Smooth muscle cell (in vitro differentiated cells): ENCODE measurements around the gene SPOPL. TPM values are rescaled to one million over a fixed set of nuclear protein-coding genes. Genes with fewer than 3 reads are reported as not detected.
"Not testable (repeated sequence)": the region's sequence is repeated elsewhere in the genome, so short reads cannot be mapped to it uniquely, and the experiment has no call there.

Experiments used
- DNase-seq: peaks from one replicate; lab custom pipeline; 2025; ENCODE audit not compliant: unreplicated experiment; lab: John Stamatoyannopoulos, UW
- H2AFZ ChIP-seq: fragments of 200-600 bp; sonication (generic); 2 replicates; pipeline ENCODE4 v1.6.0; 2016; ENCODE audit warnings: antibody characterized with exemption, low read depth, mild to moderate bottlenecking
- H3F3A ChIP-seq: fragments of 200-600 bp; sonication (generic); 2 replicates; pipeline ENCODE4 v1.6.0; 2017; ENCODE audit warnings: antibody characterized with exemption, low read depth
- H3K27ac ChIP-seq: fragments of 200-600 bp; sonication (generic); 2 replicates; pipeline ENCODE4 v1.5.1; 2016; ENCODE audit warnings: low read depth, mild to moderate bottlenecking
- H3K27me3 ChIP-seq: fragments of 200-600 bp; sonication (generic); 2 replicates; pipeline ENCODE4 v1.6.1; 2016; ENCODE audit warnings: low read depth, mild to moderate bottlenecking
- H3K36me3 ChIP-seq: fragments of 200-600 bp; sonication (generic); 2 replicates; pipeline ENCODE4 v1.5.1; 2016; ENCODE audit warnings: low read depth
- H3K4me1 ChIP-seq: fragments of 200-600 bp; sonication (generic); 2 replicates; pipeline ENCODE4 v1.5.1; 2016; ENCODE audit warnings: low read depth
- H3K4me2 ChIP-seq: fragments of 200-600 bp; sonication (generic); 2 replicates; pipeline ENCODE4 v1.6.0; 2016; ENCODE audit warnings: mild to moderate bottlenecking
- H3K4me3 ChIP-seq: fragments of 200-600 bp; sonication (generic); 2 replicates; pipeline ENCODE4 v1.5.1; 2016; ENCODE audit warnings: mild to moderate bottlenecking
- H3K79me2 ChIP-seq: fragments of 200-600 bp; sonication (generic); 2 replicates; pipeline ENCODE4 v1.6.0; 2016; ENCODE audit warnings: low read depth, mild to moderate bottlenecking
- H3K9ac ChIP-seq: fragments of 200-600 bp; sonication (generic); 2 replicates; pipeline ENCODE4 v1.6.0; 2016; ENCODE audit warnings: low read depth
- H3K9me3 ChIP-seq: fragments of 200-600 bp; sonication (generic); replicated peaks from 2 replicates; pipeline ENCODE4 v1.5.1; 2016; ENCODE audit warnings: low read depth
- H4K20me1 ChIP-seq: fragments of 200-600 bp; sonication (generic); 2 replicates; pipeline ENCODE4 v1.6.0; 2016; ENCODE audit warnings: low read depth
- WGBS: methylation state at CpG from one replicate; pipeline ENCODE4 v1.1.7; 2016; ENCODE audit warnings: low lambda C conversion rate; 5-methylcytosine and 5-hydroxymethylcytosine counted together
- polyA plus RNA-seq: library from polyadenylated mRNA; unstranded; fragments of >200 nt; fragmentation: Nextera tagmentation; extraction: Ambion mirVana; gene quantifications from 2 replicates; pipeline ENCODE4 v1.2.1, GENCODE V29; 2016
- total RNA-seq: library from RNA; depleted of rRNA; stranded (reverse); fragments of >200 nt; gene quantifications from 2 replicates; pipeline ENCODE4 v1.2.3, GENCODE V29; 2014
- TF ChIP-seq, protein P1 (sequence below): fragments of 200-600 bp; sonication (generic); IDR thresholded peaks from 2 replicates; pipeline ENCODE4 v1.5.1; 2017; ENCODE audit warnings: borderline replicate concordance, mild to moderate bottlenecking, antibody characterized with exemption; ENCODE audit not compliant: insufficient read depth, poor library complexity, severe bottlenecking

SPOPL gene
- total and polyA plus RNA-seq, 2 experiments from 2014 or later = 3.7 to 27.7 TPM

DNA sequence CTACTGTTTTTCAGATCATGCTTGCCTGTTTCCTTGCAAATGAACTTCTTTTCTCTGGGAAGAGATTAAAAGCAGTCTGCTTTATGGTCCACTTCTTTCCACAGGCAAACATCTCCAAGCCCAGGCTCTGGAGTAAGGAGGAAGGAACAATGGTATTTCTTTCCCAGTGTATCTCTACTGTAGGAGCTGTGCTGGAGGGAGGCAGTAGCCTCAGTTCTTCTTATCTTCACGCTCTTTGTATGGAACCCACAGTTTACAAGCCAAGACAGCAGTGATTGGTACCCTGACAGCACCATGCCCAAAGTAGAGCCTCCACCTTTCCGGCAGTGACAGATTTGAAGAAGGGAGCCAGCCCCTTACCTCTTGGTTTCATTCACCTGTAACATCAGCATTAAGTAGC lies 35.2 kb downstream of the SPOPL start:
- 91% methylated on average over 2 of the region's 2 CpGs for WGBS
- no peak for DNase-seq
- TF ChIP-seq, protein P1, sequence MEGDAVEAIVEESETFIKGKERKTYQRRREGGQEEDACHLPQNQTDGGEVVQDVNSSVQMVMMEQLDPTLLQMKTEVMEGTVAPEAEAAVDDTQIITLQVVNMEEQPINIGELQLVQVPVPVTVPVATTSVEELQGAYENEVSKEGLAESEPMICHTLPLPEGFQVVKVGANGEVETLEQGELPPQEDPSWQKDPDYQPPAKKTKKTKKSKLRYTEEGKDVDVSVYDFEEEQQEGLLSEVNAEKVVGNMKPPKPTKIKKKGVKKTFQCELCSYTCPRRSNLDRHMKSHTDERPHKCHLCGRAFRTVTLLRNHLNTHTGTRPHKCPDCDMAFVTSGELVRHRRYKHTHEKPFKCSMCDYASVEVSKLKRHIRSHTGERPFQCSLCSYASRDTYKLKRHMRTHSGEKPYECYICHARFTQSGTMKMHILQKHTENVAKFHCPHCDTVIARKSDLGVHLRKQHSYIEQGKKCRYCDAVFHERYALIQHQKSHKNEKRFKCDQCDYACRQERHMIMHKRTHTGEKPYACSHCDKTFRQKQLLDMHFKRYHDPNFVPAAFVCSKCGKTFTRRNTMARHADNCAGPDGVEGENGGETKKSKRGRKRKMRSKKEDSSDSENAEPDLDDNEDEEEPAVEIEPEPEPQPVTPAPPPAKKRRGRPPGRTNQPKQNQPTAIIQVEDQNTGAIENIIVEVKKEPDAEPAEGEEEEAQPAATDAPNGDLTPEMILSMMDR = no peak
- Histone ChIP-seq H3K79me2 (peaks cover 75% of the 10 kb centered on the region), H3K4me3 (no peak overlapping the region), H3K27me3 (no peaks in the 10 kb centered on the region), H3K27ac (no peak overlapping the region), H3K4me2 (no peak overlapping the region), H3F3A (peaks cover 10% of the 10 kb centered on the region), H2AFZ (no peak overlapping the region), H3K9ac (no peak overlapping the region), H3K4me1 (peaks cover 4% of the 10 kb centered on the region), H3K36me3 (no peaks in the 10 kb centered on the region), H4K20me1 (peaks cover 38% of the 10 kb centered on the region), H3K9me3 (peaks cover 4% of the 10 kb centered on the region)

DNA sequence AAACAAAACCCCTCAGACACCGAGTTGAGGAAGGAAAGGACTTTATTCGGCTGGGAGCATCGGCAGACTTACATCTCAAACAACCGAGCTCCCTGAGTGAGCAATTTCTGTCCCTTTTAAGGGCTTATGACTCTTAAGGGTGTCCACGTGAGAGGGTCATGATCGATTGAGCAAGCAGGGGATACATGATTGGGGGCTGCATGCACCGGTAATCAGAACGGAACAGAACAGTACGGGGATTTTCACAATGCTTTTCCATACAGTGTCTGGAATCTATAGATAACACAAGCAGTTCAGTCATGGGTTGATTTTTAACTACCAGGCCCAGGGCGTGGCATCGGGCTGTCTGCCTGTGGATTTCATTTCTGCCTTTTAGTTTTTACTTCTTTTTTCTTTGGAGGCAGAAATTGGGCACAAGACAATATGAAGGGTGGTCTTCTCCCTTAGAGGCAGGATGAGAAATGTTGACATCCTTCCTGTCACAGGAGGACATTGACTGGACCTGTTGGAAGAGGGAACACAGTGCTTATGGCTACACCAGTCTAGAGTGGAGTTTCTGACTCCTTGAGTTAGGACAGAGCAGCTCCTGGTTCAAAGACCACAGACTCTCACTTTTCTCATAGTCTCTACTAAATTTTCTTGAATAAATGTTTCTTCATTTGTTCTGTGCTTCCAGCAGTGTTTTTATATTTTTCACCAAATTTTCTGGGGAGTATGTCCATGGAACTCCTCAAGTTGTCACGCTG lies 35.8 kb downstream of the SPOPL start:
- peaks cover 77% of the 10 kb centered on the region for H3K79me2 ChIP-seq
- no peak overlapping the region for H2AFZ ChIP-seq
- no peak overlapping the region for H3K9ac ChIP-seq

DNA sequence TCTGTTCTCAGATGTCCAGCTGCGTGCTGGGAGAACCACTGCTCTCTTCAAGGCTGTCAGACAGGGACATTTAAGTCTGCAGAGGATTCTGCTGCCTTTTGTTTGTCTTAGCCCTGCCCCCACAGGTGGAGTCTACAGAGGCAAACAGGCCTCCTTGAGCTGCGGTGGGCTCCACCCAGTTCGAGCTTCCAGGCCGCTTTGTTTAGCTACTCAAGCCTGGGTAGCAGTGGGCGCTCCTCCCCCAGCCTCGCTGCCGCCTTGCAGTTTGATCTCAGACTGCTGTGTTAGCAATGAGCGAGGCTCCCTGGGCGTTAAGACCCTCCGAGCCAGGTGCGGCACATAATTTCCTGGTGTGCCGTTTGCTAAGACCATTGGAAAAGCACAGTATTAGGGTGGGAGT lies 42.6 kb downstream of the SPOPL start:
- H4K20me1 ChIP-seq = peaks cover 46% of the 10 kb centered on the region
- DNase-seq, H3K9me3 ChIP-seq, H2AFZ ChIP-seq, H3K36me3 ChIP-seq, H3K27ac ChIP-seq, H3K27me3 ChIP-seq, H3K4me2 ChIP-seq, H3F3A ChIP-seq, H3K4me3 ChIP-seq, H3K4me1 ChIP-seq, H3K9ac ChIP-seq: not testable (repeated sequence)
- peaks cover 83% of the 10 kb centered on the region for H3K79me2 ChIP-seq
- 98% methylated on average over 12 of the region's 12 CpGs for WGBS

More for the DNA sequence above, 35.8 kb downstream of the SPOPL start:
- TF ChIP-seq, protein P1 = no peak
- no peaks in the 10 kb centered on the region for H3K4me1 ChIP-seq
- WGBS = 87% methylated on average over 12 of the region's 12 CpGs
- H3K27me3 ChIP-seq = no peaks in the 10 kb centered on the region
- DNase-seq = no peak
- H3K4me2 ChIP-seq = no peak overlapping the region
- no peak overlapping the region for H3K27ac ChIP-seq
- H3K36me3 ChIP-seq = no peaks in the 10 kb centered on the region
- peaks cover 8% of the 10 kb centered on the region for H3F3A ChIP-seq
- H4K20me1 ChIP-seq = peaks cover 33% of the 10 kb centered on the region
- H3K9me3 ChIP-seq = peaks cover 4% of the 10 kb centered on the region
- H3K4me3 ChIP-seq = no peak overlapping the region

DNA sequence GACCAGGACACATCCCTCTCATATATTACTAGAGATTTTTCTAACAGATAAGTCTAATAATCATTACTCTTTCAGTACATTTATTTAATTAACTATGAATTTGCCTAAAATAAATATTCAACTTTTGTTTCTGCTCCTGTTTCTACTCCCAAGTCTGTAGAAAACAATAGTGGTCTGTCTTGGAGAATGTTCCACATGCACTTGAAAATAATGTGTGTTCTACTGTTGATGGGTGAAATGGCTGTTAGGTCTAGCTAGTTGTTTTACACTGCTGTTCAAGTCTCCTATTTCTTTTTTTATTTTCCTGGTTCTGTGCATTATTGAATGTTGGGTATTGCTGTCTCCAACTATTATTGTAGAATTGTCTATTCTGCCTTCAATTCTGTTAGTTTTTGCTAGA lies 47.2 kb downstream of the SPOPL start:
- no peaks in the 10 kb centered on the region for H3K9me3 ChIP-seq
- H3K4me2 ChIP-seq = no peak overlapping the region
- TF ChIP-seq, protein P1 = no peak
- no peaks in the 10 kb centered on the region for H3K27me3 ChIP-seq
- H3F3A ChIP-seq = no peaks in the 10 kb centered on the region
- H3K36me3 ChIP-seq = no peaks in the 10 kb centered on the region
- H3K79me2 ChIP-seq = peaks cover 60% of the 10 kb centered on the region
- H3K9ac ChIP-seq = no peak overlapping the region
- H3K4me1 ChIP-seq = no peaks in the 10 kb centered on the region
- H3K27ac ChIP-seq = no peak overlapping the region
- no peak overlapping the region for H3K4me3 ChIP-seq
- no peak for DNase-seq
- H2AFZ ChIP-seq = no peak overlapping the region
- H4K20me1 ChIP-seq = peaks cover 65% of the 10 kb centered on the region
